HG02981 (cell line): ENCODE data around the gene RAB34.
"Not testable (repeated sequence)": the region's sequence is repeated elsewhere in the genome, so short reads cannot be mapped to it uniquely, and the experiment has no call there.

Experiments used
- ATAC-seq: cut with Tn5 transposase; IDR thresholded peaks from one replicate; pipeline ENCODE4 v1.9.1; 2021; ENCODE audit warnings: mild to moderate bottlenecking, moderate library complexity; ENCODE audit not compliant: unreplicated experiment

Gene RAB34

DNA sequence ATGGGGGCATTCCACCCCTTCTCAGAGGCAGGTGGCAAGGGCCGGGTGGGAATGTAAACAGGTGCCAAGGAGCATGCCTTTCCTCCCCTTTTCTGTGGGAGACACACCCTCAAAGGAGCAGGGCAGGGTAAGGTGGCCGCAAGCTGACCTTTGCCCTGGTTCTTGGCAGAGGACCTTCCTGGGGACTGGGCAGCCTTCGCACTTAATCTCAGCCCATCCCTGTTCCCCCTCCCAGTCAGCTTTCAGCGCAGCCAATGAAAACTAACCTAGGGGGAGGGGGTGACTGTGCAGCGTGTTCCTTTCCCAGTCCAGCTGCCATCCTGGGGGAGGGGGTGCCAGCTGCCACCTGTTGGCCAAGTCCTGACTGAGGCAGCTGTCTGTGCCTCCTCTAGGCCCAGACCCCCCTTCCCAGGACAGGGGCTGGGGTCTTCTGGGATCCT lies 29.0 kb upstream of the RAB34 start:
- no peak for ATAC-seq

DNA sequence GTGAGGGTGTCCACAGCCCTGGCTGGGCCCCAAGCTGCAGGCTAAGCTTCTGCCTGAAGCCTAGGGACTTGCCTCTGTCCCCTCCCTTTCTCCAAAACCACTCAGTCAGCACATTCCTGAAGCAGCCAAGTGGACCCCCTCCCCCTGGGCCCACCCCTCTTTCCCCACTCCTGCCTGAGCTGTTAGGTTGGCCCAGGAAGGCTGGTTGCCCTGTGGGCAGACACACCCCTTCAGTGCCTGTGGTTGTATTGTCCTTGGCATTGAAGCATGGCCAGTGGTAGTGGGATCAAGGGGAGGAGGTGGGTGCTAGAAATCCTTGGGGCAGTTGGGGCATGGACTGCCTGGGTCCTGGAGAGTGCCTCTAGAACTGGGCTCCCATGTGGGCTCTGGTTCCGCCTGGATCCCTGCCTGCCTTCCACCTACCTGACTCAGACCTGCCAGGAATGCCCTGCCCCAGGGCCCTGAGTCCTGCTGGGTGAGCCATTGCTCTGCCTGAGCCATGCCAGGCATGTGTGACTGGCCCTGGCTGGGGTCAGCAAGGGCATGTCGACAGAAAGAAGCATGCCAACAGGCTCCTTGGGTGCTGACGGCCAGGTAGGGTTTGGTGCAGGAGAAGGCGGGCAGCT lies 28.2 kb upstream of the RAB34 start:
- no peak for ATAC-seq

GRCh38 chr17:28744972-28745785 lies 27.5 kb upstream of the RAB34 start:
- no peak for ATAC-seq

GRCh38 chr17:28744104-28744971 lies 26.7 kb upstream of the RAB34 start:
- ATAC-seq, result no peak

- ATAC-seq, result peak; percentile 65
Measured at GRCh38 chr17:28743243-28744103, 25.8 kb upstream of the RAB34 start, which contains the start of gene TRAF4. Gene TRAF4, plus strand, starts transcription at chr17:28744011. Its CDS starts 102 bp downstream, at chr17:28744113.

GRCh38 chr17:28741358-28742349 lies 24.0 kb upstream of the RAB34 start:
- ATAC-seq, result no peak

- ATAC-seq, result no peak
Measured at GRCh38 chr17:28740406-28741357, 23.0 kb upstream of the RAB34 start.

DNA sequence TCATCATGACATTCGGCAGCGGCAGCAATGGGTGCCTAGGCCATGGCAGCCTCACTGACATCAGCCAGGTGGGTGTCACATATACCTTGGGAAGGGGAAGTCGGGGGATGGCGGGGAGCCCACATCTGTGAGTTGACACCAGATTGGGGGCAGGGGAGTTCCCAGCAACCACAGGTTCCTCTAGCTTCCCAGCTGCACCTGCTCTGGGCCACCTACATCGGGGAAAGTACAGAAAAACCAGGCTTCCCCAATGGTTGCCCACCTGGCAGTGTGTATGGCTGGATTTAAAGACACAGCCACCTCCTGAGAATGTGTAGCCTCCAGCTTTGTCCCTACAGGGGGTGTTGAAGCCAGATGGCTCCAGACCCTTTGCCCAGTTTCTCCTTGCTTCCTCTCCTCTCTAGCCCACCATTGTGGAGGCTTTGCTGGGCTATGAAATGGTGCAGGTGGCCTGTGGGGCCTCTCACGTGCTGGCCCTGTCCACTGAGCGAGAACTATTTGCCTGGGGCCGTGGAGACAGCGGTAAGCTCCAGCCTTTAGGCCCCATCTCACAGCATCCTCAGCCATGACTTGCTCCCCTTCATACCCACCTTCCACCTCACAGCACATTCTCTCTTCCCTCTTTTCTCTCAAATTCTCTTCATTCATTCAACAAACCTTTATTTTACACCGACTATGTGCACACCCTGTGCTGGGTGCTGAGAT lies 21.2 kb upstream of the RAB34 start:
- no peak for ATAC-seq

DNA sequence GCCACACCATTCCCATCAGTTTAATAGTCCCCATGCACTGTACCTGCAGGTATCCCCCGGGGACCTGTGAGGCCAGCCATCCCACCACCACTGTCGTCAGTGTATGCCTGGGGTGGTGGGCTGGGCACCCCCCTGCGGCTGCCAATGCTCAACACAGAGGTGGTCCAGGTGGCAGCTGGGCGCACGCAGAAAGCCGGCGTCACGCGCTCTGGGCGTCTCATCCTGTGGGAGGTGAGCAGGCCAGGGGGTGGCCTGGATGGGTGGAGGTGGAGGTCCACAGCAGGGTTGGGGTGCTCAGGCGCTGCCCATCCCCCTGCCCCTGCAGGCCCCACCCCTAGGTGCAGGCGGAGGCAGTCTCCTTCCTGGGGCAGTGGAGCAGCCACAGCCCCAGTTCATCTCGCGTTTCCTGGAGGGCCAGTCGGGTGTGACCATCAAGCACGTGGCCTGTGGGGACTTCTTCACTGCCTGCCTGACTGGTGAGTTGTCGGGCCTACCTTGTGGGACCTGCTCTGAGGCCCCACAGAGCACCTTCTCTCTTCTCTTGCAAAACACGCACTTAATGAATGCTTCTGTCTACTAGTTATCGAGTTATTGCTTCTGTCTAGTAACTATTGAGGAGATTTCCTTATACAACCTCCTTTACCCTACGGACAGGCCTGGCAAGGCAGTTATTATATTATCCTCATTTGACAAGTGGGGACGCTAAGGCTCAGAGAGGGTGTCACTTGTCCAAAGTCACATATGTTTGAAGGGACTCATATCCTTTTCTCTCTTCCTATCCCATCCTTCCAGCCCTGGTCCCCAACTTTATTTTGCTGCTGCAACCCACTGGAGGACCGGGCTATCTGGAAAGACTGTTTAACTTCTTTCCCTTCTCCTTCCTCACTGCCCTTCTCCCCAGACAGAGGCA lies 20.4 kb upstream of the RAB34 start:
- ATAC-seq, result peak; percentile 69

DNA sequence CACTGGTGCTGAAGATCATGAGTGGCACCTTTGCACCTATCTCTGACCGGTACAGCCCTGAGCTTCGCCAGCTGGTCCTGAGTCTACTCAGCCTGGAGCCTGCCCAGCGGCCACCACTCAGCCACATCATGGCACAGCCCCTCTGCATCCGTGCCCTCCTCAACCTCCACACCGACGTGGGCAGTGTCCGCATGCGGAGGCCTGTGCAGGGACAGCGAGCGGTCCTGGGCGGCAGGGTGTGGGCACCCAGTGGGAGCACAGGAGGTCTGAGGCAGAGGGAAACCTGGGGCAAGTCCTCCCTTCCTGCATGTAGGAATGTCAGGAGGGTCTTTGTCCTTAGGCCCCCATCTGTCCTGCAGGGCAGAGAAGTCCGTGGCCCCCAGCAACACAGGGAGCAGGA lies 19.6 kb upstream of the RAB34 start:
- ATAC-seq, result no peak

DNA sequence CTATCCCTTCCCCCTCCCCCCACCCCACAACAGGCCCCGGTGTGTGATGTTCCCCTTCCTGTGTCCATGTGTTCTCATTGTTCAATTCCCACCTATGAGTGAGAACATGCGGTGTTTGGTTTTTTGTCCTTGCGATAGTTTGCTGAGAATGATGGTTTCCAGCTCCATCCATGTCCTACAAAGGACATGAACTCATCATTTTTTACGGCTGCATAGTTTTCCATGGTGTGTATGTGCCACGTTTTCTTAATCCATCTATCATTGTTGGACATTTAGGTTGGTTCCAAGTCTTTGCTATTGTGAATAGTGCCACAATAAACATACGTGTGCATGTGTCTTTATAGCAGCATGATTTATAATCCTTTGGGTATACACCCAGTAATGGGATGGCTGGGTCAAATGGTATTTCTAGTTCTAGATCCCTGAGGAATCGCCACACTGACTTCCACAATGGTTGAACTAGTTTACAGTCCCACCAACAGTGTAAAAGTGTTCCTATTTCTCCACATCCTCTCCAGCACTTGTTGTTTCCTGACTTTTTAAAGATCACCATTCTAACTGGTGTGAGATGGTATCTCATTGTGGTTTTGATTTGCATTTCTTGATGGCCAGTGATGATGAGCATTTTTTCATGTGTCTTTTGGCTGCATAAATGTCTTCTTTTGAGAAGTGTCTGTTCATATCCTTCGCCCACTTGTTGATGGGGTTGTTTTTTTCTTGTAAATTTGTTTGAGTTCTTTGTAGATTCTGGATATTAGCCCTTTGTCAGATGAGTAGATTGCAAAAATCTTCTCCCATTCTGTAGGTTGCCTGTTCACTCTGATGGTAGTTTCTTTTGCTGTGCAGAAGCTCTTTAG lies 18.5 kb upstream of the RAB34 start:
- not testable (repeated sequence) for ATAC-seq

DNA sequence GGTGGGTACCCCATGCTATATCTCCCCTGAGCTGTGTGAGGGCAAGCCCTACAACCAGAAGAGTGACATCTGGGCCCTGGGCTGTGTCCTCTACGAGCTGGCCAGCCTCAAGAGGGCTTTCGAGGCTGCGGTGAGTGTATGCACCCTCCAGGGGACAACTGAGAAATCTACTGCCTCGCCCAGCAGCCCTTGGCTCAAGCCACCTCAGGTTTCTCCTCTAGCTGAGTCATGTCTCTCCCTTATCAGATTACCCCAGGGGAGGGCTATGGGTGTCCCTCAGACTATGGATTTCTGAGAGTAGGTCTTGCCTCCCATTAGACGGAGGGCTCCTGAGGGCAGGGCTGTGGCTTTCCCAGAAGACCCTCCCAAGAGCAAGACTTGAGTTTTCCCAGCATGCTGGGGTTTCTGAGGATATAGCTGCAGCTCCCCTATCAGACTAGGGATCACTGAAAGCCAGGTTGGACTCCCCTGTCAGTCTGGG lies 17.6 kb upstream of the RAB34 start:
- no peak for ATAC-seq

DNA sequence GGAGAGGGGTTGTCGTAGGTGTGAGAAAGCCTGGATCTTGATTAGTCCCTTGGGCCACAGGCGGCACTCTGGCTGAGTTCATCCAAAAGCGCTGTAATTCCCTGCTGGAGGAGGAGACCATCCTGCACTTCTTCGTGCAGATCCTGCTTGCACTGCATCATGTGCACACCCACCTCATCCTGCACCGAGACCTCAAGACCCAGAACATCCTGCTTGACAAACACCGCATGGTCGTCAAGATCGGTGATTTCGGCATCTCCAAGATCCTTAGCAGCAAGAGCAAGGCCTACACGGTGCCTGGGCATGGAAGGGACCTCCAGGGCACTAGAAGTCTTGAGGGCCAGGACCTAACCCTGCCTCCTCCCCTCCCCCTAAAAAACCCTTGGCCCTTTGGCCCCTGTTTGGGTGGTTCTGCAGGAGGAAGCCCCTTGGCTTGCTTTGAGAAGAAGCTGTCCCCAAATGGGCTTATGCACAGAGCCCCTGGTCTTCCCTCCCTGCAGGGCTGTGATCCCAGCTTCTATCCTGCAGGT lies 17.1 kb upstream of the RAB34 start:
- no peak for ATAC-seq

DNA sequence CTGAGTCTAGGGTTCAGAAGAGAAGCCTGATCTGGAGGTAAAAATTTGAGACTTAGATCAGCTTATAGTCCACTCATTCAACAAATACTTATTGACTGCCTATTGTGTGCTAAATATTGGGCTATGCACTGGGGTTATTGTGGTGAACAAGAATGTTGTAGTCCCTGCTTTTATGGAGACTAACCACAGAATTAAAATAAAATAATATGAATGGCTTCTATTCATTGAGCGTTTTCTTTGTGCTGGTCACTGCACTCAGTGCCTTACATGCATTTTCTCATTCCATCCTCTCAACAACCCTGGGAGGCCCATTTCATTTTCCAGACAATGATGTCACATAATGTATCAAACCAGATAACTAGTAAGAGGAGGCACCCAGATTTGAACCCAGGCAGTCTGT lies 15.7 kb upstream of the RAB34 start:
- ATAC-seq, result no peak

GRCh38 chr17:28729950-28730330 lies 12.3 kb upstream of the RAB34 start:
- no peak for ATAC-seq
